H7 (cell line): ENCODE data around the gene C19orf81. TPM values are rescaled to one million over a fixed set of nuclear protein-coding genes. Genes with fewer than 3 reads are reported as not detected.

Experiments
- DNase-seq: peaks from one replicate; pipeline ENCODE4 v3.0.0; 2012
- H3K27me3 ChIP-seq: 2 replicates; pipeline ENCODE4 v1.6.0; 2011; ENCODE audit warnings: mild to moderate bottlenecking, low read length; ENCODE audit not compliant: control insufficient read depth, insufficient read depth
- H3K36me3 ChIP-seq: replicated peaks from 2 replicates; pipeline ENCODE4 v1.5.1; 2011; ENCODE audit warnings: low read length; ENCODE audit not compliant: control insufficient read depth, insufficient read depth
- H3K4me3 ChIP-seq: 2 replicates; pipeline ENCODE4 v1.5.1; 2011; ENCODE audit warnings: low read depth, mild to moderate bottlenecking, control low read depth, low read length, moderate library complexity; ENCODE audit not compliant: insufficient read depth
- total RNA-seq: library from RNA; depleted of rRNA; stranded (reverse); fragments of >200 nt; shearing (Covaris generic); gene quantifications from 2 replicates; pipeline ENCODE4 v1.2.3, GENCODE V29; 2014

The C19orf81 gene
- total RNA-seq, 1 experiment from 2014 or later: 7.8 TPM

DNA sequence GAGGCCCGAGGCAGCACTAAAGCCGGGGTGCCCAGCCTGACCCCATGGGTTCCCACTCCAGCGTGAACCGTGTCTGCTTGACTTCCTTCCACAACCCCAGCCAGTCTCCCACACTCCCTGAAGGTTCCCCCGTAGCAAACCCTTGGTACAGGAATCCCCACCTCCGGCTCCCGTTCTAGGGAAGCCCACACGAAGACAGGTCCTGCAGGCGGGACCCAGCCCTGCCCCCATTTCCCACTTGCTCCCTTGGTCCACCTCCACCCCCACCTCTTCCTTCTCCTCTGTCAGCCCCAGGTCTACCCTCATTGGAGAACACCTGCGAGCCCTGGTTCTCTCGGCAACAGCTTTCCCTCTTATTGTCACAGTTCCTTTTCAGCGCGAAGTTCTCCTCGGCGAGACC lies 23.9 kb downstream of the C19orf81 start:
- DNase-seq: peak; percentile 46

DNA sequence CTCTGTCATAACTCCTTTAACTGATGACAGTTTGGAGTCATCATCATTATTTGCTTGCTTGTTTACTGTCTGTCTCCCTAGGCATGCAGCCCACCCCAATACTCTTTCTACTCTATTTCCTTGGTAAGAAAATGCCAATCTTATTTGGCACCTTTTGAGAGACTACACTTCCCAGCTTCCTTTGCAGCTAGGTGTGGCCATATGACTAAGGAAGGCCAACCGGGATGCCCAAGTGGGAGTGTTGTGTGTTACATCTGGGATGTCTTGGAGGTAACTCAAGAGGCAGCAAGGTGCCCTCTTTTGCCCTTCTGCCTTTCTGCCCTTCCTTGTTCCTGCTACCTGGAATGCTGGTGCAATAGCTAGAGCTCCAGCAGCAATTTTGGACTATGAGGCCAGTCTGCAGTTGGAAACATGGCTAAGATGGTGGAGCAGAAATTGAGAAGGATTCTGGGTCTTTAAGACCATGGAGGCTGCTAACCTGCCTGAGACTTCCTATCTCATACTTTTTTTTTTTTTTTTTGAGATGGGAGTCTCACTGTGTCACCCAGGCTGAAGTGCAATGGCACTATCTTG lies 27.5 kb downstream of the C19orf81 start:
- Histone ChIP-seq H3K4me3 (no peak overlapping the region), H3K27me3 (peaks cover 28% of the 10 kb centered on the region), H3K36me3 (no peaks in the 10 kb centered on the region)
- no peak for DNase-seq

More for the DNA sequence above, 23.9 kb downstream of the C19orf81 start:
- H3K4me3 ChIP-seq: no peak overlapping the region
- peaks cover 20% of the 10 kb centered on the region; the same call in 1 of the 2 replicates for H3K27me3 ChIP-seq
- no peaks in the 10 kb centered on the region for H3K36me3 ChIP-seq

DNA sequence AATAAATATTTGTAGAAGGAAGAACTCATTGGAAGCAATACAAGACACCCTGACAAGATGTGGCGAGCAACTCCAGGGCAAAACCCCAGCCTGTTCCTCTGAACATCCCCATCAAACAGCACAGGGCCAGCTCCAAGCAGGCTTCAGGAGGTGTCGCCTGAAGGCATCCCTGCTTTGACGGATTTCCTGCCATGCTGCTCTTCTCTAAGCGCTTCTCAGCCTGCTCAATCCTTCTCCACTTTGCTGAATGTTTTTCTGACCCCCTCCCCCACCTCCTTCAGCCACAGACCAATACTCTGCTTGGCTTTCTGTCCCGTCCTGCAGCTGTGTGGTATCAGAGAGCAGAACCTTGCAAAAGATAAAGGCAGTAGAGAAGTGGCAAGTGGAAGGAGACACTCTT lies 28.4 kb downstream of the C19orf81 start:
- no peak overlapping the region for H3K4me3 ChIP-seq
- H3K27me3 ChIP-seq: peaks cover 26% of the 10 kb centered on the region
- DNase-seq: no peak
- H3K36me3 ChIP-seq: no peaks in the 10 kb centered on the region

DNA sequence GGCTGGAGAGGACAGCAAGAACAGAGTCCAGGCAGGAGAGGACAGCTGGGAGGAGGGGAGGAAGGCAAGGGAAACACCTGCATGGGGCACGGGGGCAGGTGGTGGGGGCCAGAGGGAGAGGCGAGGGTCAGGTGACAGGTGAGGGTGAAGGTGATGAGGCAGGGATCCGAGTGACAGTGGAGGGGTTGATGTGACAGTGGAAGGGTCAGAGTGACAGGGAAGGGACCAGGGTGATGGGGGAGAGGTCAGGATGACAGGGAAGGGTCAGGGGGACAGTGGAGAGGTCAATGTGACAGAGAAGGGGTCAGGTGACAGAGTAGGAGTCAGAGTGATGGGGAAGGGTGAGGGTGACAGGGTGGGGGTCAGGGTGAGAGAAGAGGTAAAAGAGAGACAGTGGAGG lies 29.1 kb downstream of the C19orf81 start:
- H3K27me3 ChIP-seq: peaks cover 26% of the 10 kb centered on the region
- no peaks in the 10 kb centered on the region for H3K36me3 ChIP-seq
- no peak for DNase-seq
- no peak overlapping the region for H3K4me3 ChIP-seq

DNA sequence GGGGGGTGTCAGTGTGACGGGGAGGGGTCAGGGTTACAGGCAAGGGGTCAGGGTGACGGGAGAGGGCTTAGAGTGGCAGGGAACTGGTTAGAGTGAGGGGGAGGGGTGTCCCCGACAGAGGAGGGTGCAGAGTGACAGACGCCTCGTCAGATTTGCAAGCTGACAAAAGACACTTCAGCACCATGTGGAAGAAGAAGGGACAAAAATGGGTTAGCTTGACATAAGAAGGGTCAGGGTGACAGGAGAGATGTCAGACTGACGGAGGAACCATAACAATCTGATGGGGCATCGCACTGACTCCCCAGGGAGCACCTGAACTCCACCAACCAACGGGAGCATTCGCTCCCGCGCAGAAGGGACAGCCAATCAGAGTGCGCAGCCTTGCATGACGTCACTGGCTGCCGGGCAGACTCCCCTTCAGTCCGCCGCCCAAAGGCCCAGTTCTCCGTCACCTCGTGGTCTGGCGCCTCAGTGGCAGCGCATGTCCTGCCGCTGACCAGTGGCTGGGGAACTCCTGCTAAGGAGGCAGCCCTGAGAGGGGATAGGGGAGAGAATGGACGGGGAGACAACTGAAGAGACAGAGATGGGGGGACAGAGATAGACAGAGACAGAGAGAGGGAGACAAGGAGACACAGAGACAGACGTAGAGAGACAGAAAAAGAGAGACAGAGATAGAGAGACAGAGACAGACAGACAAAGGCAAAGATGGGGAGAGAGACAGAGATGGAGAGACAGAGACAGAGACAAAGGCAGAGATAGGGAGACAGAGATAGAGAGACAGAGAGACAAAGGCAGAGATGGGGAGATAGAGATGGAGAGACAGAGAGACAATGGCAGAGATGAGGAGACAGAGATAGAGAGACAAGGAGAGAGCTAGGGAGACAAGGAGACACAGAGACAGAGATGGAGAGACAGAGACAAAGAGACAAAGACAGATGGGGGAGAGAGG lies 30.2 kb downstream of the C19orf81 start:
- Histone ChIP-seq H3K4me3 (no peak overlapping the region), H3K27me3 (peaks cover 33% of the 10 kb centered on the region), H3K36me3 (no peaks in the 10 kb centered on the region)
- DNase-seq: peak; percentile 97

DNA sequence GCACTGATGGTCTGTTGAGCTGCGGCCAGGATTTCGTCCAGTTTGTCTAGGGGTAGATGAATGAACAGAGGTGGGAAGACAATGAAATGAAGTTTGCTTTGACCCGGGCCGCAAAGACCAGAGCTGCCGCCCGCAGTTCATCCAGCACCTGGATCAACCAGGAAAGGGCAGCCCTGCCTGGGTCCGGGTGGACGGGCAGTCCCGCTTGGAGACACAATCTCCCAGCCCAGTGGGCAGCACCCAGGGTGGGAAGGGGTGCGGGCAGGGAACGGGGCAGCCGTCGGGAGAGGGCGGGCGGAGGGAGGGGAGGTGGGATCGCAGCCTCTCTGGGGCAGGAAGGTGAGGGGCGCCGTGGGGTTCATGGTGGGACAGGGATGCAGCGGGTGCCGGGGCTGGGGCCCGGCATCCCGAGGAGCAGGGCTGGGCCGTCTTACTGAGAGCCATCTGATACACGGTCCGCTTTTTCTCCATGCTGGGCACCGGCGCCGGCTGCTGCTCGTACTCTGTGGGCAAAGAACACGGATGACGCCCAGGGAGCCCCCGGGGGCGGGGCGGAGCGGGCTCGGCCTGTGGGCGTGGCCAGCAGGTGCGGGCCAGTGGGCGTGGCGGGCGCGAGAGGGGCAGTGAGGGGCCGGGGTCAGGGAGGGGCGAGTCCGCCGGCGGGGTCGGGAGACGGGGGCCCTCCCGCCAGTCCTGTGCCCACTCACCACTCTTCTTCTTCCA lies 37.2 kb downstream of the C19orf81 start:
- peak overlapping the region; percentile 19; the same call in 1 of the 2 replicates for H3K4me3 ChIP-seq
- DNase-seq: peak; percentile 98
- peaks cover 74% of the 10 kb centered on the region for H3K27me3 ChIP-seq

DNA sequence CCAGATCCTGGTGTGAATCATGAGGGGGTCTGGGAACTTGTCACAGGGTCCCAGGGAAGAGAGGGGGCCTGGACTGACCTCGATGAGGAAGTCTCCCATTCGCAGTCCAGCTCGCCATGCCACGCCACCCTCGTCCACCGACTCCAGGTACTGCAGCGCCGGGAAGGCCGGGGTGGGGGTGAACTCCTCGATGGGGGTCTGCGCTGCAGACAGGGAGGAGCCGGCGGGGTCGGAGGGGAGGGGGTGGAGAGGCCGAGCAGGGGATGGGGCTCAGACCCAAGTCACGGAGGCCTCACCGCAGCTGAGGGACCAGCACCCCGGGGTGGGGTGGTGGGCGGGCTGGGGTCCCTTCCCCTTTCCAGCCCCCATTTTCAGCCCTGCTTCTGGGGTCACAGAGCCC lies 39.5 kb downstream of the C19orf81 start:
- H3K36me3 ChIP-seq: no peaks in the 10 kb centered on the region
- peaks cover 85% of the 10 kb centered on the region for H3K27me3 ChIP-seq
- DNase-seq: no peak
- H3K4me3 ChIP-seq: no peak overlapping the region

More for the DNA sequence above, 37.2 kb downstream of the C19orf81 start:
- H3K36me3 ChIP-seq: no peaks in the 10 kb centered on the region

DNA sequence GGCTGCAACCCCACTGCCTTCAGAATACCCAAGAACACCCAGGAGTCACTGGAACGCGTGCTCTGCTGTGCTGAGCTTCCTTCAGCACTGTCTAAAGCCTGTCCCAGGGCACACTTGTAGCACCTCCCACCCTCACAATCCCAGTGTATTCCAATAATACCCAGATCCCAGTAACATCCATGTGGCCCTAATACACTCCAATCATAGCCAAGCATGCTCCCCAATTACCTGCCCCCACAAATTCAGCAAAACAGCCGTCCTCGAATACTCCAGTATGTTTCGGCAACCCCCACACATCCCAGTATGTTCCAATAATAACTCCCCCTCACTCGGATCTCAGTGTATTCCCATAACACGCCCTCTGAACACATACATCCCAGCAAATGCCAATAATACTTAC lies 41.2 kb downstream of the C19orf81 start:
- DNase-seq: no peak
- Histone ChIP-seq H3K27me3 (peaks cover 82% of the 10 kb centered on the region), H3K36me3 (no peaks in the 10 kb centered on the region), H3K4me3 (no peak overlapping the region)

DNA sequence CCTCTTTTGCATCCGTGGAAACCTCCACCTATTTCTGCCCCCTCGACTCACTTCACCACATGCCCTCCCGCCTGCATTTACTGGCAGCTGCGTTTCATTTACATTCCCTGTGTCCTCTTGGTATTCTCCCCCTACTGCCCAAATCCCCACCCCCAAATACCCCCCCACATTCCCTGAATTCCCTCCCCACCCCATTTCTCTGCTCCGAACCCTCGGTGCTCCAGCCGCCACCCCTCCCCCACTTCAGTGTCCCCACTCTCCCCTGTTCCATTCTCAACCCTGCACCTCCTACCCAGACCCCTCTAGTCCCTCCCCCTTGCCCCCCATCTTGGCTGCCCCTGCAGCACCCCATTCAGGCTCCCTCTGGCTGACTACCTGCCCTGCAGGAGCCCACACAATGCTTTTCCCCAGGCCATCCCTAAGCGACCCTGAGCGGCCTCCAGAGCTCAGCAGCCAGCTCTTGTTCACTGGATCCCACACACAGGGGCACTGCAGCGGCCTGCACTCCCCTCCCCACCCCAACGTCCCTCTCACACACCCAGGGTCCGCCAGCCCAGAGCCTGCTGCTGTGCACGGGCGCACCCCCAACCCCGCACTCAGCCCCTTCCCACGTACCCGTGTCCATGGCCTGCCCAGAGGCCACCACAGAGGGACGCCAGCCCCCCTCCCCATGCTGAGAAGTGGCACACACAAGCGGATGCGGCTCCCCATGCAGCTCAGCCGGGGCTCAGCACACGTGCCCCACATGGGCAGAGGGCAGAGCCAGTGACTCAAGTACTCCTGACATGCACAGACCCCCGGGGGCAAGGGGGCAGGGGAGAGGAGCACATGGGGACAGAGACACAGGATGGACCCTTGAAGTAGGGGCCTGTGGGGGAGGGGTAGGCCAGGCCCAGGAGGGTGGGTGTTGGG lies 44.1 kb downstream of the C19orf81 start:
- Histone ChIP-seq H3K36me3 (no peaks in the 10 kb centered on the region), H3K27me3 (peaks cover 80% of the 10 kb centered on the region), H3K4me3 (no peak overlapping the region; the same call in 1 of the 2 replicates)
- DNase-seq: peak; percentile 86

DNA sequence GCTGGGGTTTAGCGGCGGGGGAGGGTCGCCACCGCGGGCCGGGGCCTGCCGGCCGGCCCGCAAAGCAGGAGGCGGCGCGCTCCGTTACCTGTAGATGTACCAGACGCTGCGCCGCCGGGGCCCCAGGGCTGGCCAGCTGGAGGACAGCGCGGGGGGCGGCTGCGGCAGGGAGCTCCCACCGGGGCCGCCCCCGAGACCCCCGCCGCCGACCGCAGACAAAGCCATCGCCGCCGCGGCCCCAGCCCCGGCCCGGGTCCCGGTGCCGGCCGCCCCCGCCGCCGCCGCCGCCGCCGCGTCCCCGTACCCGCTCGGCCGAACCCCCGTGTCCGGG lies 45.5 kb downstream of the C19orf81 start:
- H3K36me3 ChIP-seq: no peaks in the 10 kb centered on the region
- DNase-seq: no peak
- peaks cover 81% of the 10 kb centered on the region for H3K27me3 ChIP-seq
- H3K4me3 ChIP-seq: no peak overlapping the region; the same call in 1 of the 2 replicates

DNA sequence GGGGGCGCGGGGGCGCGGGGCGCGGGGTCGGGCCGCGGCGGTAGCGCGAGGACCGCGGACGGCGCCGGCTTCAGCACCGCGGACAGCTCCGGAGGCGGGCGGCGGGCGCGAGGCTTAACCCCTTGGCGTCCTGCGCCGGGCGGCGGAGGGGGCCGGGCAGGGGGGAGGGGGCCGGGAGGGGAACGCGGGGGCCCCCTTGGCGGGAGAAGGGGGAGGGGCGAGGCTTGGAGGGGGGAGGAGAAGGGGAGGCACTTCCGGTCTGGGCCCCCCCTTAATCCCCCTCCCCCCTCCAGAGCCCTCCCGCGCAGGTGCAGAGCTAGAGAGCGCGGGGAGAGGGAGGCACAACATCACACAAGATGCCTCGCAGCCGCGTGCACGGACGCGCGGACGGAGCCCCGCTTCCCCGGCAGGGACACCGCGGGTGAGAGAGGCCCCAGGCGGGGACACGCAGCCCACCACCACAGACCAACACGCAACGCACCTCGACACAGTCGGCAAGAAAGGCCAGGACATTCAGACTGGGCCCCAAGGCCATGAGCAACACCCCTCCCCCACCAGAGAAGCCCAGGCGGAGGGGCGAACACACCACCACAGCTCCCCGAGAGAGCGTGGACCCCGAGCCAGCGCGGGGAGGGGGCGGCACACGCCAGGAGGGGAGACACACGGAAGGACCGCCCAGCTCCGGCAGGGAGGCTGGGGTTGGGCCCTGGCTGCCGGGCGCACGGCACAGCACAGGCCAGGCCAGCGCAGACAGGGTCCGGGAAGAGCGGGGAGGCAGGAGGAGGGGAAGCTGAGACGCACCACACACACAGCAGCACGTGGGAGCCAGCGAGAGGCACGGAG lies 46.2 kb downstream of the C19orf81 start:
- no peaks in the 10 kb centered on the region for H3K36me3 ChIP-seq
- DNase-seq: peak; percentile 96
- H3K4me3 ChIP-seq: peak overlapping the region; percentile 38; the same call in 1 of the 2 replicates
- peaks cover 77% of the 10 kb centered on the region for H3K27me3 ChIP-seq

DNA sequence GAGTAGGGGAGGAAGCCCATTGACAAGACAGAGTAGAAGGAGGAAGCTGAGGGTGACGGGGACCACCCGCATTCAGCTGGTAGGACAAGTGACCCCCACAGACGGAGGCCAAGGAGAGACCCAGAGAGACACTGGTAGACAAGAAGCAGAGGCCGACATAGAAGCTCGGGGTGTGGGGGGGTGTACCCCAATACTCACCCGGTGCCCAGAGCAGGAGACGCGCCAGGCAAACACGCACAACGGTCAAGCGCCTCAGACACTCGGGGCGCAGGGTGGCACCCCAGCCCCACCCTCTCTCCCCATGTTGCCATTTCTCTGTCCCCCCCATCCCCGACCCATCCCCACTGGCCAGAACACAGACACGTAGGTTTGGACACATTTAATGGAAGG lies 46.8 kb downstream of the C19orf81 start:
- Histone ChIP-seq H3K27me3 (peaks cover 76% of the 10 kb centered on the region), H3K36me3 (no peaks in the 10 kb centered on the region), H3K4me3 (no peak overlapping the region; the same call in 1 of the 2 replicates)
- no peak for DNase-seq

DNA sequence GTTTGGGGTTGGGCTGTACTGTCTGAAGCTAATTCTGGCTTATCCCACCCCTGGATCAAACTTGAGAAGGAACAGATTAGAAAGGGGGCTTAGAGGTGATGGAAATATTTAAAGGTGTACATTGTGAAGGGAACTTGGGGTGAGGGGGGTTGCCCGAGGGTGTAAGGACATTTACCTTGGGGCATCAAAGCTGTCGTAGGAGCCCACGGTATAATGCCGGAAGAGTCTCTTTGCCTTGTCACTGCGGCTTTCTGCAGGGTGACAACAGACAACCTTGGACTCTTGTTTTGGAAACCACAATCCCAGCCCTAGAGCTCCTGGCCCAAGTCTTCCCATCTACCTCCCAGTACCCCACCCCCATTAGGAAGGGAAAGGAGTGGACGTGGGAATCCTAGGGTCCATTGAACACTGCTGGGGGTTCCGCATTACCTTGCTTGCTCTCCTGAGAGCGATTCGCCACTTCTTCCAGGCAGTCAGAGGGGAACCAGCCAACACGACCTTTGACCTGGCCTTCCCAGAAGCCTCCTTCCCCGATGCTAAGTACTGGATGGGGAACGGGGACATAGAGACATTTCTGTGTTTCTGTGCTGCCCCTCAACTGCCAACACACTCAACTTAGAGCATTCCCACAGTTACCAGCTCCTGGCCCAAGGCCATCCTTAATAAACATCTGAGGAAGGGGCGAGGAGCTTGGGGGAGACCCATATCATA lies 48.3 kb downstream of the C19orf81 start:
- H3K27me3 ChIP-seq: peaks cover 67% of the 10 kb centered on the region
- no peak overlapping the region for H3K4me3 ChIP-seq
- H3K36me3 ChIP-seq: no peaks in the 10 kb centered on the region
- no peak for DNase-seq
